ENCODE data around the gene ZP2. TPM values are rescaled to one million over a fixed set of nuclear protein-coding genes. Genes with fewer than 3 reads are reported as not detected.

The ZP2 gene
- total RNA-seq, 2 experiments from 2014 or later = not detected

GRCh38 chr16:21244518-21245215, 33.3 kb upstream of the ZP2 start:
- no peaks in the 10 kb centered on the region for H3K79me2 ChIP-seq (ENCODE audit: insufficient read depth, low read depth, low read length)
- H3K4me2 ChIP-seq (ENCODE audit: low read length) = no peak overlapping the region
- no peaks in the 10 kb centered on the region for H3K36me3 ChIP-seq (ENCODE audit: insufficient read depth, low read length)
- DNase-seq (ENCODE audit: low spot score) = no peak
- H3K27ac ChIP-seq (ENCODE audit: low read depth, low read length, poor library complexity, severe bottlenecking) = no peak overlapping the region
- intact Hi-C loops (cut with micrococcal nuclease; ENCODE audit: unreplicated experiment) = no loop called here
- no peak overlapping the region for H2AFZ ChIP-seq (ENCODE audit: low read length)
- H4K20me1 ChIP-seq (ENCODE audit: insufficient read depth, low read length) = no peaks in the 10 kb centered on the region
- no peaks in the 10 kb centered on the region for H3K4me1 ChIP-seq (ENCODE audit: insufficient read depth, low read length, poor library complexity, severe bottlenecking)
- no peak overlapping the region for H3K4me3 ChIP-seq (ENCODE audit: low read depth, low read length, poor library complexity, severe bottlenecking)
- BruUV-seq (replicated peaks) = no TSS peak
- TF ChIP-seq, protein P1, sequence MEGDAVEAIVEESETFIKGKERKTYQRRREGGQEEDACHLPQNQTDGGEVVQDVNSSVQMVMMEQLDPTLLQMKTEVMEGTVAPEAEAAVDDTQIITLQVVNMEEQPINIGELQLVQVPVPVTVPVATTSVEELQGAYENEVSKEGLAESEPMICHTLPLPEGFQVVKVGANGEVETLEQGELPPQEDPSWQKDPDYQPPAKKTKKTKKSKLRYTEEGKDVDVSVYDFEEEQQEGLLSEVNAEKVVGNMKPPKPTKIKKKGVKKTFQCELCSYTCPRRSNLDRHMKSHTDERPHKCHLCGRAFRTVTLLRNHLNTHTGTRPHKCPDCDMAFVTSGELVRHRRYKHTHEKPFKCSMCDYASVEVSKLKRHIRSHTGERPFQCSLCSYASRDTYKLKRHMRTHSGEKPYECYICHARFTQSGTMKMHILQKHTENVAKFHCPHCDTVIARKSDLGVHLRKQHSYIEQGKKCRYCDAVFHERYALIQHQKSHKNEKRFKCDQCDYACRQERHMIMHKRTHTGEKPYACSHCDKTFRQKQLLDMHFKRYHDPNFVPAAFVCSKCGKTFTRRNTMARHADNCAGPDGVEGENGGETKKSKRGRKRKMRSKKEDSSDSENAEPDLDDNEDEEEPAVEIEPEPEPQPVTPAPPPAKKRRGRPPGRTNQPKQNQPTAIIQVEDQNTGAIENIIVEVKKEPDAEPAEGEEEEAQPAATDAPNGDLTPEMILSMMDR (conservative IDR thresholded peaks at IDR 0.05; ENCODE audit: low read length) = no peak
- no peak for TF ChIP-seq EZH2phosphoT487 (IDR thresholded peaks at IDR 0.05; ENCODE audit: borderline replicate concordance, low read depth, low read length)
- CTCF ChIA-PET (ENCODE audit: unreplicated experiment) = no interaction called here
- no peaks in the 10 kb centered on the region for H3K9me2 ChIP-seq (ENCODE audit: insufficient read depth, low read length)
- POLR2A ChIA-PET = no interaction called here
- H3K9me3 ChIP-seq (ENCODE audit: low read length) = no peaks in the 10 kb centered on the region

- Histone ChIP-seq H3K36me3 (ENCODE audit: insufficient read depth, low read length) (no peaks in the 10 kb centered on the region), H3K4me1 (ENCODE audit: insufficient read depth, low read length, poor library complexity, severe bottlenecking) (no peaks in the 10 kb centered on the region), H3K79me2 (ENCODE audit: insufficient read depth, low read depth, low read length) (no peaks in the 10 kb centered on the region), H3K9me2 (ENCODE audit: insufficient read depth, low read length) (no peaks in the 10 kb centered on the region), H2AFZ (ENCODE audit: low read length) (no peak overlapping the region), H3K27ac (ENCODE audit: low read depth, low read length, poor library complexity, severe bottlenecking) (no peak overlapping the region), H3K4me3 (ENCODE audit: low read depth, low read length, poor library complexity, severe bottlenecking) (no peak overlapping the region), H3K9me3 (ENCODE audit: low read length) (no peaks in the 10 kb centered on the region), H3K4me2 (ENCODE audit: low read length) (no peak overlapping the region), H4K20me1 (ENCODE audit: insufficient read depth, low read length) (no peaks in the 10 kb centered on the region)
- ChIA-PET CTCF (ENCODE audit: unreplicated experiment) (no interaction called here), POLR2A (interaction anchor here (0.7 kb wide), 1 partner anchor 1841 kb away, joined by 3 read pairs; no protein-coding TSS in a partner anchor)
- no TSS peak for BruUV-seq (replicated peaks)
- DNase-seq (ENCODE audit: low spot score) = no peak
- intact Hi-C loops (cut with micrococcal nuclease; ENCODE audit: unreplicated experiment) = no loop called here
- TF ChIP-seq, protein P1 (conservative IDR thresholded peaks at IDR 0.05; ENCODE audit: low read length) = no peak
- TF ChIP-seq EZH2phosphoT487 (IDR thresholded peaks at IDR 0.05; ENCODE audit: borderline replicate concordance, low read depth, low read length) = no peak
Observed at GRCh38 chr16:21242756-21243155, 31.4 kb upstream of the ZP2 start.

DNA sequence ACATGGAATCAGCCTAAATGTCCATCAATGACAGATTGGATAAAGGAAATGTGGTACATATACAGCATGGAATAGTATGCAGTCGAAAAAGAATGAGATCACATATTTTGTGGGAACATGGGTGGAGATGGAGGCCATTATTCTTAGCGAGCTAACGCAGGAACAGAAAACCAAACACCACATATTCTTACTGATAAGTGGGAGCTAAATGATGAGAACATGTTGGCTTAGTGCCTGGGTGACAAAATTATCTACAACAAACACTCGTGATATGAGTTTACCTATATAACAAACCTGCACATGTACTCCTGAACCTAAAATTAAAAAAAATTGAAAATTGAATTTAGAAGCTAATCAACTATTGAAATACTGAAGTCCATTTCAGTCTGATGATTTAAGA, 28.3 kb upstream of the ZP2 start:
- no peaks in the 10 kb centered on the region for H3K79me2 ChIP-seq (ENCODE audit: insufficient read depth, low read depth, low read length)
- H3K36me3 ChIP-seq (ENCODE audit: insufficient read depth, low read length) = no peaks in the 10 kb centered on the region
- no peaks in the 10 kb centered on the region for H4K20me1 ChIP-seq (ENCODE audit: insufficient read depth, low read length)
- ChIA-PET CTCF (ENCODE audit: unreplicated experiment) (no interaction called here), POLR2A (interaction anchor here (0.6 kb wide), 1 partner anchor 103 kb away, joined by 3 read pairs; no protein-coding TSS in a partner anchor)
- TF ChIP-seq EZH2phosphoT487 (IDR thresholded peaks at IDR 0.05; ENCODE audit: borderline replicate concordance, low read depth, low read length) = no peak
- TF ChIP-seq, protein P1 (conservative IDR thresholded peaks at IDR 0.05; ENCODE audit: low read length) = no peak
- intact Hi-C loops (cut with micrococcal nuclease; ENCODE audit: unreplicated experiment) = no loop called here
- H3K9me3 ChIP-seq (ENCODE audit: low read length) = no peaks in the 10 kb centered on the region
- no peak overlapping the region for H2AFZ ChIP-seq (ENCODE audit: low read length)
- H3K4me3 ChIP-seq (ENCODE audit: low read depth, low read length, poor library complexity, severe bottlenecking) = no peak overlapping the region
- H3K27ac ChIP-seq (ENCODE audit: low read depth, low read length, poor library complexity, severe bottlenecking) = no peak overlapping the region
- no TSS peak for BruUV-seq (replicated peaks)
- H3K9me2 ChIP-seq (ENCODE audit: insufficient read depth, low read length) = 0 out of 2 replicates have a peak, but pooled peaks cover 3% of the 10 kb centered on the region
- H3K4me1 ChIP-seq (ENCODE audit: insufficient read depth, low read length, poor library complexity, severe bottlenecking) = no peaks in the 10 kb centered on the region
- no peak for DNase-seq (ENCODE audit: low spot score)
- H3K4me2 ChIP-seq (ENCODE audit: low read length) = no peak overlapping the region
